22Rv1 (cell line): Measurements from ENCODE around the gene NUP54.

ENCODE experiments used
- H3K27ac ChIP-seq: fragments of 450-650 bp; 2 replicates; pipeline ENCODE4 v1.5.1; 2017
- CTCF ChIP-seq: fragments of 450-650 bp; IDR thresholded peaks from 2 replicates; pipeline ENCODE4 v1.5.1; 2017; ENCODE audit warnings: mild to moderate bottlenecking
- ZFX ChIP-seq: fragments of 450-650 bp; IDR thresholded peaks from 2 replicates; pipeline ENCODE4 v1.6.1; 2017; ENCODE audit warnings: antibody characterized with exemption, borderline replicate concordance

Gene NUP54, protein sequence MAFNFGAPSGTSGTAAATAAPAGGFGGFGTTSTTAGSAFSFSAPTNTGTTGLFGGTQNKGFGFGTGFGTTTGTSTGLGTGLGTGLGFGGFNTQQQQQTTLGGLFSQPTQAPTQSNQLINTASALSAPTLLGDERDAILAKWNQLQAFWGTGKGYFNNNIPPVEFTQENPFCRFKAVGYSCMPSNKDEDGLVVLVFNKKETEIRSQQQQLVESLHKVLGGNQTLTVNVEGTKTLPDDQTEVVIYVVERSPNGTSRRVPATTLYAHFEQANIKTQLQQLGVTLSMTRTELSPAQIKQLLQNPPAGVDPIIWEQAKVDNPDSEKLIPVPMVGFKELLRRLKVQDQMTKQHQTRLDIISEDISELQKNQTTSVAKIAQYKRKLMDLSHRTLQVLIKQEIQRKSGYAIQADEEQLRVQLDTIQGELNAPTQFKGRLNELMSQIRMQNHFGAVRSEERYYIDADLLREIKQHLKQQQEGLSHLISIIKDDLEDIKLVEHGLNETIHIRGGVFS

GRCh38 chr4:76148142-76148865 lies at the start of gene NUP54:
Gene NUP54 (minus strand): TSS chr4:76148397. CDS start chr4:76148374, 23 bp downstream.
- TF ChIP-seq CTCF: no peak
- TF ChIP-seq ZFX: no peak

DNA sequence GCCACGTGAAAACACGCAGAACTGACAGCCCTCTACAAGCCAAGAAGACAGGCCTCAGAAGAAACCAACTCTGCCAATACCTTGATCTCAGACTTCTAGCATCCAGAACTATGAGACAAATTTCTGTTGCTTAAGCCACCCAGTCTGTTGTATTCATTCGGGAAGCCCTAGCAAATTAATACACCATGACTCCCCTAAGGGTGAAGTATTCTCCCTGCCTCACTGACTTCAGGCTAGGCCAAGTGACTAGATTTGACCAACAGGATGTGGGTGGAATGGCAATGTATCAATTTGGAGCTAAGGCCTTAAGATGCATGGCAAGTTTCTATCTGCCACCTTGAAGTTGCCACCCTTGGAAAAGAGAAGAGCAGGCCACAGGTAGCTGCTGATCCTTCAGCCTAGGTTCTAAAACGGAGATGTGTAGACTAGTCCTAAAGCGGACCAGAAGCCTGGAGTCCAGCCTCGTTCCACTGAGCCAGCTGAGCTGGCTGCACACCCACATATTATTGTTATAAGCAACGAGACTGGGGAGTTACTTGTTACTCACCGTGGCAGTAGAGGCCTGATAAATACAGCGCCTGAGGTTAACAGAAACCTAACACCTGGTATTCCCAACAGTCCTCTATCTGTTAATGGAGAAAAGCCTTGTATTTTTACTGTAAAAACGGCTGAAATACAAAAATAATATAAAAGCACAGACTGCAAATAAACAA lies 49.0 kb upstream of the NUP54 start:
- TF ChIP-seq CTCF (no peak), ZFX (no peak)
- H3K27ac ChIP-seq: peak overlapping the region; percentile 97

More at GRCh38 chr4:76148142-76148865, at the start of gene NUP54:
- peak within 1 kb of the TSS; percentile 74 for H3K27ac ChIP-seq

DNA sequence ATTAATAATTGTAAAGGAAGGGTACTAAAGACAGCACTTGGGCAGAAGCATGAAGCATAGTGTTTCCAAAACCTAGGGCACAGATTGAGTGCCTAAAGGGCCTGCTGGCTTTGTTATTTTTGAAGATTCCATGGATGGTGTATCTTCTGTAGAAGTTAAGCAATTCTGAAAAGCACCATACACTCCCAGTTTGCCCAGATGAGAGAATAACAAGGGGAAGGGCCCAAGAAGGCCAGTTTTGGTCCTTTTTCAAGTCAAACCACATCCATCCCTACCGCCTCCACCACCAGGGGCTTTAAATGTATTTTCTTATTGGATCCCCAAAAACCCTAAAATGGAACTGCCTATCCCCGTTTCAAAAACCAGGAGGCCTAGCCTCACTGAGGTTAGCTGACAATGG lies 48.2 kb upstream of the NUP54 start:
- TF ChIP-seq CTCF: no peak
- no peak for TF ChIP-seq ZFX
- H3K27ac ChIP-seq: no peak overlapping the region

- TF ChIP-seq ZFX: no peak
- no peak for TF ChIP-seq CTCF
- no peak overlapping the region for H3K27ac ChIP-seq
These were observed 47.1 kb upstream of the NUP54 start for GRCh38 chr4:76195326-76195725.

DNA sequence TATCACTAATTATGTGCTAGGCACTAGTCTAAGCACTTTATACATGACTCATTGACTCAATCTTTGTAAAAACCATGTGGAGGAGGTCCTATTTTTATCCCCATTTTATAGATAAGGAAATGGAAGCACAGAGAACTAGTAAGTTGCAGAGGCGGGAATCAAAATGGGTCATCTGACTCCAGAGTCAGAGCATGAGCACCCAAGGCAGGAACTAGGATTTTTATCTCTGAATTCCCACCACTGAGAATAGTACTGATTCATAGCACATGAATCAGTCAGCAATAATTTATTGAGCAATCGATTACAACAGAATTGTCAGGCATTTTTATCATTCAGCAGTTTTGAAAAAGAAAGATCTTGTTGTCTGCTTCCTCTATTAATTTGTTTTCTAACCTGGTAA lies 46.1 kb upstream of the NUP54 start:
- TF ChIP-seq CTCF (no peak), ZFX (no peak)
- no peak overlapping the region for H3K27ac ChIP-seq

DNA sequence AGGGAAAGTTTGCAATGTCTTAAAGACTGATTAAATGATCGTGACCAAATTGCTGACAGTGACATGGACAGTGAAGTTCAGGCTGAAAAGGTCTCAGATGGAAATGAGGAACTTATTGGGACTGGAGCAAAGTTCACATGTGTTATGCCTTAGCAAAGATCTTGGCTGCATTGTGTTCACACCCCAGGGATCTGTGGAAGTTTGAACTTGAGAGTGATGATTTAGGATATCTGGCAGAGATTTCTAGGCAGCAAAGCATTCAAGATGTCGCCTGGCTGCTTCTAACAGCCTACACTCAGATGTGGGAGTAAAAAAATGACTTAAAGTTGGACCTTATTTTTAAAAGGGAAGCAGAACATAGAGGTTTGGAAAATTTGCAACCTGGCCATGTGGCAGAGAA lies 44.0 kb upstream of the NUP54 start:
- H3K27ac ChIP-seq: no peak overlapping the region
- TF ChIP-seq CTCF: no peak
